KOPT-K1 (cell line): ENCODE data around the gene DYRK2.

ENCODE experiments used
- H3K27ac ChIP-seq: fragments of 200-600 bp; sonication (generic); 2 replicates; pipeline ENCODE4 v1.5.1; 2016; ENCODE audit warnings: antibody characterized with exemption, mild to moderate bottlenecking, low read depth, low read length; ENCODE audit not compliant: poor library complexity, severe bottlenecking
- H3K36me3 ChIP-seq: fragments of 200-600 bp; sonication (generic); 2 replicates; pipeline ENCODE4 v1.5.1; 2017; ENCODE audit warnings: antibody characterized with exemption, mild to moderate bottlenecking, low read length, moderate library complexity; ENCODE audit not compliant: insufficient read depth
- H3K9me3 ChIP-seq: fragments of 200-600 bp; sonication (generic); 2 replicates; pipeline ENCODE4 v1.5.1; 2017; ENCODE audit warnings: antibody characterized with exemption, low read length, mild to moderate bottlenecking; ENCODE audit not compliant: insufficient read depth, poor library complexity, severe bottlenecking

Gene DYRK2

DNA sequence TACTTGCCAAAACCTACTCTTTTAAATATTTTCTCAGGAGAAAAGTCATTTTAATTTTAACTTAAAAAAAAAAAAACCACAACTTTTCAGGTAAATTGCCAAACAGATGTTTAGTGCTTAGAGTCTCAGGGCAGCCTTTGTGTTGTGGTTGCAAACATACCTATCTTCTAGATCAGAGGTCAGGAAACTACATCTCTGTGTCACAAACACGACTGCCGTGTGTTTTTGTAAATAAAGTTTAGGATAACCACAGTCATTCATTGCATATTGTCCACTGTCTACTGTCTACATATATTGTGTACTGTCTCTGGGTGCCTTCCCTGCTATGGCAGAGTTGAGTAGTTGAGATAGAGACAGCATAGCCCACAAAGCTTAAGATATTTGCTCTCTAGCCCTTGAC lies 48.9 kb downstream of the DYRK2 start:
- Histone ChIP-seq H3K27ac (no peak overlapping the region), H3K9me3 (no peaks in the 10 kb centered on the region), H3K36me3 (no peaks in the 10 kb centered on the region)

DNA sequence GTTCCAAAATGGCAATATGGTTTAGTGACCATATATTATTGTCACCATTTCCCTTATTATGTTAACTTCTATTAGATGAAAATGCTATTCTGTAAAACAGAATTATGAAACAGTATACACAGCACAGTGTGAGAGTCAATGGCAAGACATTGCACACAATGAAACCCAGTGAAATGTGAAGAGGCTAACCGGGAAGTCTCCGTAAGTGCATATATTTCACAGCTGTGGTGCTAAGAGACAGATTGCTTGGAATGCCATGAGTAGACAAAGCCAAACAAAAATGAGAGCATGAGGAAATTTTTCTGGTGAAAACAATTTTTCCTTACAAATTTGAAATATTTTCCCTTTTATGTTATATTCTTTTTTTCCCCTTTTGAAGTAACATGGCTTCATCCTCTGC lies 49.4 kb downstream of the DYRK2 start:
- Histone ChIP-seq H3K27ac (no peak overlapping the region), H3K9me3 (no peaks in the 10 kb centered on the region), H3K36me3 (no peaks in the 10 kb centered on the region)

DNA sequence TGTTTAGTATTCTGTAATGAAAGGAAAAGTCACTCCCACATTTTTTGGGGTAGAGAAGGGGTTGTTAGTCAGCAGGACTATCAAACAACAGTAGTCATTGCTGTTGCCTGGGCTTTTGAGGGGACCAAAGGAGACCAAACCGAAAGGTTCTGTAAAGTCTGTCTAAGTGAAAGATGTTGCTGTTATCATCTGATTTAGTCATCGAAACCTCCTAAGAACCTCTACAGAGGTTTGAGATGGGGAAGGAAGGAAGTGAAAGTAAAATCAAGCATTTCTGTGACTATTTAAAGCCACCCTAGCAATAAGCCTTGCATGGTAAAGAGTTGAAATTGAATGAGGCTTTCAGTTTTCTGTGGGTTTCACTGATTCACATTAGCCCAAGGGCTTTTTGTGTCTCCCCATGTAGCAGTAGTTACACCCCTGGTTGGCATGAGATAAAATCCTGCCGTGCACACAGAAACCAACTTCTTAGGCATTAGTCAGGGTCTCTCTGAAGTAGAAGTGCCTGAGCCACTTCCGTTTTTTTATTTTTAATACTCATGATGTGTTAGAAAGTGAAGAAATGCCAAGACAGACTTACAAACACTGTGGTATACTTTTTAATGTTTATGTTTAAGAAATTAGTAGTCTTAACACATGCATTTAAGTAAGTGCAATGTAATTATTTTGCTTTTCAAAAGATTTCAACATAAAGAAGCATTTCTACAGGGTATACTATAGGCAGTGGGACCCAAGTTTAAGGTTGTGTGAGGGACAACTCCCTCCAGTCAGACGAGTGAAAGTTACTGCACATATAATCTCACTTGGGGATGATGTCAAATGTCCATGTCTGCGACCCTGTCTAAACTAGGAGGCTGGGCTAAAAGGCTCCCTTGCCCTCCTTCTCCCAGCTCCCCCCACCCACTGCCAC lies 50.4 kb downstream of the DYRK2 start:
- H3K27ac ChIP-seq = peak overlapping the region; percentile 33
- H3K9me3 ChIP-seq = no peaks in the 10 kb centered on the region
- no peaks in the 10 kb centered on the region for H3K36me3 ChIP-seq

DNA sequence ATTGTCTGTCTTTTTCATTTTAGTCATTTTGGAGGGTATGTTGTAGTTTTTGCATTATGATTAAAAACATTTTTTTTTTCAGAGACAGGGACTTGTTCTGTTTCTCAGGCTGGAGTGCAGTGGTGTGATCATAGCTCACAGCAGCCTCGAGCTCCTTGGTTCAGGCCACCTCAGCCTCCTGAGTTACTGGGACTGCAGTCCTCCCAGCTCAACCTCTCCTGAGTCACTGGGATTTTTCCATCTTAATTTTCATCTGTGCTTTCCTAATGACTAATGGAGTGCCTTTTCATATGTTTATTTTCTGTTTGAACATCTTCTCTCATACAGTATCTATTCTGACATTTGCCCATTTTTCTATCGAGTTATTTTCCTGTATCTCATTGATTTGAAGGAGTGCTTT lies 52.6 kb downstream of the DYRK2 start:
- Histone ChIP-seq H3K27ac (no peak overlapping the region), H3K36me3 (no peaks in the 10 kb centered on the region), H3K9me3 (no peaks in the 10 kb centered on the region)

DNA sequence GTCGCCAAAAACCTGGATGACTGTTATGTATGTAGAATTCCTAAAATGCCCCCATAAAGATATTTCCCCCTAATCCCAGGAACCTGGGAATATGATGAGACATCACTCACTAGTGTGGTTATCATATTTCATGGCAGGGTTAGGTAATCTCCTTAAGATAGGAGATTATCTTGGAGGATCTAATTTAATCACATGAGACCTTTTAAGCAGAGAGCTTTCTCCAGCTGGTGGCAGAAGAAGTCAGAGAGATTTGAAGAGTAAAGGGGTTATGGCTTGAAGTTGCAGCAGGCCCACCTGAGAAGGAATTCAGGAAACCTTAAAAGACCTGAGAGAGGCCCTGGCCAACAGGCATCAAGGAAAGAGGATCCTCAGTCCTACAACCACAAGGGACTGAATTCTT lies 53.6 kb downstream of the DYRK2 start:
- Histone ChIP-seq H3K36me3 (no peaks in the 10 kb centered on the region), H3K27ac (no peak overlapping the region), H3K9me3 (no peaks in the 10 kb centered on the region)

DNA sequence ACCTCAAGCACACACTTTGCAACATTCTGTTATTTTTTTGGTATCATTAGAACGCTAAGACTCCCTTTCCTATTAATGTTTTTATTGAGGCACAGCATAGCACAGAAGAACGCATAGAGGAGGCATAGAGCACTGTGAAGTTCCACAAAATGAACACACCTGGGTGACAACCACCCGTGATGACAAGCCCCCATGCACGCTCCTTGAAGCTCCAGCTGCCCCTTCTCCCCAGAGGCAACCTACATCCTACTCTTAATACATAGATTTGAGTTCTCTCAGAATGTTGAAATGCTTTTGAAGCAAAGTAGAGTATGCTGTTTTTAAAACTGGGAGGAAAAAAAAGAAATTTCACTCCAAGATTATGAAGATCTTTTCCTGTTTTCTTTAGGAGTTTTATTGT lies 55.5 kb downstream of the DYRK2 start:
- Histone ChIP-seq H3K36me3 (no peaks in the 10 kb centered on the region), H3K27ac (no peak overlapping the region), H3K9me3 (no peaks in the 10 kb centered on the region)

DNA sequence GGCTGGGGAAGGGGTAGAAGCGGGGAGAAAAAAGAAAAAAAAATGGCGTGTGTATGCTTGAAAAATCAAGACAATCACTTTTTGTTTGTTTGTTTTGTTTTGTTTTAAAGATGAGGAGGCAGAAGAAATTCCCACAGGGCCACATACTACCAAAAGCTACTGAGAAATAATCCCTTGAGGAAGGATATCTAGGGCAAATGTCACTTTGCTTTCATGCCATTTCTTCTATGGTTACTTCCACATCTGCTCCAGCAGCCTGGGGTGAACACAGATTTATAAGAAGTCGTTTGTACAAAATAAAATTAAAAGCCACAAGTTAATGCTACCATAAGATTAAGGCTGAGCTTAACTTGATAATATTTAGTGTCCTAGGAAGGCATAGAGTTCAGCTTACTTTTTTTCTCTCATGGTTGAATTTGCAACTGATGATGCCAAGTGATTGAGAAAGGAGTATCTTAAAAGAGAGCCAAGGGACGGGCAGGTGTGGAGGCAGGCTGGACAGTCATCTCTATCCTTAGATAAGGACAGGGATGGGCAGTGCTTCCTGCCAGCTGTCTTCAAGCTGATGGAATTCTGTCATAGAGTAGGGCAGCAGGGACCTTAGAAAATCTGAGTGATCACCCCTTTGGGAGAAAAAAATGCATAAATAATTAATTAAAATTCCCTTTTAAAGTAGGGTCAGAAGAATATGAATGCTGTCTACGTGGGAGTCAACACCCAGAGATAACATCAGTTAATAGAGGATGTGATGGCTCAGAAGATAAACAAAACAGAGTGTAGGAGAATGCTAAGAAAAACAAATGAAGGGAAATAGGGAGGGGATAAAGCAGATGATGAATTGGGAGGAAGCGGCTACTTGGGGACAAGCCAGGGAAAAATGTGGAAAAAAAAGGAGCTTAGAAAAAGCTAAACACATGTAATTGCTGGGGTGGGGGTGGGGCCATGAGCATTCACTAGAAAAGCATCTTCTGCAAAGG lies 57.1 kb downstream of the DYRK2 start:
- H3K27ac ChIP-seq = no peak overlapping the region
- H3K9me3 ChIP-seq = no peaks in the 10 kb centered on the region

DNA sequence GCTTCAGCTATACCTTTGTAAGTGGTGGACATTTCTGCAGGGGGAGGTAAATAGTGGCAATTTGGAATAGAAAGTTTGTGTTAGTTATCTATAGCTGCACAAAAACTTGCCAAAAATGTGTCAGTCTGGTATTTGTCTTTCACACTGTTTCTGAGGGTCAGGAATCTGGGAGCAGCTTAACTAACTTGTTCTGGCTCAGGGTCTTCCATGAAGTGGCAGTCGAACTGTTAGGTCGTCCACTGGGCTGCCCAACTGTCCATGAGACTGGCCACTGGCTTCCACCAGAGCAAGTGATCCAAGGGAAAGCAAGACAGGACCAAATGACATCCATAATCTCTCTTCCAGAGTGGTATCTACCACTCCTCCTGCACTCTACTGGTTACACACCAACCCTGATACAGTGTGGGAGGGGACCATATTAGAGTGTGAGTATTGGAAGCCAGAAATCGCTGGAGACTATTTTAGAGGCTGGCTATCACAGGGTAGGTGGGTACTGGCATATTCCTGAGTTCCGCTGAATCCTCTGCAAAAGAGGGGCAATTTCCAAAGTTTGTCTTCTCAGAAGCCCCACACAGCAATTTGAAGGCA lies 60.9 kb downstream of the DYRK2 start:
- Histone ChIP-seq H3K9me3 (no peaks in the 10 kb centered on the region), H3K27ac (no peak overlapping the region), H3K36me3 (no peaks in the 10 kb centered on the region)

More for the DNA sequence above, 57.1 kb downstream of the DYRK2 start:
- H3K36me3 ChIP-seq = no peaks in the 10 kb centered on the region

DNA sequence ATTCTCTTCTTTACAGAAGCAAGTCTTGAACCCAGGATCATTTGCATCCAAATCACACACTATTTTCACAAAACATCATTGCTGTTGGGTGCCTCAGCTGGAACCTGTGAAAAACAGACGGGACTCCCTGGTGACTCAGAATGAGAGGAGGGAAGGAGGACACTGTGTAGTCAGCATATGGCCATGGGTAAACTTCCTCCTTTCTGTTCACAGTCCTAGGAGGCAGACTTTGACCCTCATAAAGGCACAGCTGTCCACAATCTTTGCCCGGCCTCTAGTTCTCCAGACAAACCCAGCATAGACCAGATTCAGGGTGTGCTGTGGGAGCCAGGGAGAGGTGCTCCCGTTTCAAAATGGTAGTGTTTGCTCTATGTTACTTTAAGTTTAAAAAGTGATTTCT lies 62.0 kb downstream of the DYRK2 start:
- H3K27ac ChIP-seq = no peak overlapping the region
- no peaks in the 10 kb centered on the region for H3K9me3 ChIP-seq

DNA sequence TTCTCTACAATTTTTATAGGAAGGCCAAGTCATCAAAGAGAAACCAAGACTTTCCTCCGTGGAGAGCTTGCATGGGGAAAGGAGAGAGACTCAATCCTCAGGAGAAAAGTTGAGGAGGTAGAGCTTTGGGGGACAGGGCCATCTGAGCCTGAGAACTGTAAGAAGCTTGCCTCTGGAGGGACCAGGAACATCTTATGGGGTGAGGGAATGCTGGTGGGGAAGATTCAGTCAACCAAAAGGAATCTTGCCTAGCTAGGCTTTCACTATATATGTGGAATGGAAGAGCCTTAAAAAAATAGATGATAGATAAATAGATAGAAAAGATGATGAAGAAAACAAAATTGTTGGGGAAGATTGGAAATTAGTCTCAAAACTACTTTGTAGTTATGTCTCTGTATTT lies 63.5 kb downstream of the DYRK2 start:
- Histone ChIP-seq H3K27ac (no peak overlapping the region), H3K9me3 (no peaks in the 10 kb centered on the region), H3K36me3 (no peaks in the 10 kb centered on the region)

More for the DNA sequence above, 62.0 kb downstream of the DYRK2 start:
- H3K36me3 ChIP-seq = no peaks in the 10 kb centered on the region

DNA sequence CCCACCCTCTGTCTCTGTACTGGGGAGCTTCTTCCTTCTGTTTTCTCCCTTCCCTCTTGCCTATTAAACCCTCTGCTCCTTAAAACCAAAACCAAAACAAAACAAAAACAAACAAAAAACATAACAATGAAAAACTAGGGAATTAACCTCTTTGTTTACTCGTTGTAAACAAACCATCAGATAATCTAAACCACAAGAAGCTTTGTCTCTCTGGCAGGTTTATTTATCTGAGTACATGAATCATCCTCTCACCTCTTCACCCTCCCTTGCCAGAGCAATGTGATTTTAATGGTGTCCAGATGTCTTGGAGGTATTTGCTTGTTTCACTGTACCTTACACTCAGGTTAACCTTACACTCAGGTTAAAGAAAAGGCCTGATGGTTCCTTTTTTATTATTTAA lies 66.1 kb downstream of the DYRK2 start:
- no peaks in the 10 kb centered on the region for H3K36me3 ChIP-seq
- no peaks in the 10 kb centered on the region for H3K9me3 ChIP-seq
- H3K27ac ChIP-seq = no peak overlapping the region
